ENCODE data around the gene TRIM23.
A peak's percentile ranks its signal among the peaks of the same experiment; 100 is the strongest.
"Not testable (repeated sequence)": the region's sequence is repeated elsewhere in the genome, so short reads cannot be mapped to it uniquely, and the experiment has no call there.

TRIM23 gene

DNA sequence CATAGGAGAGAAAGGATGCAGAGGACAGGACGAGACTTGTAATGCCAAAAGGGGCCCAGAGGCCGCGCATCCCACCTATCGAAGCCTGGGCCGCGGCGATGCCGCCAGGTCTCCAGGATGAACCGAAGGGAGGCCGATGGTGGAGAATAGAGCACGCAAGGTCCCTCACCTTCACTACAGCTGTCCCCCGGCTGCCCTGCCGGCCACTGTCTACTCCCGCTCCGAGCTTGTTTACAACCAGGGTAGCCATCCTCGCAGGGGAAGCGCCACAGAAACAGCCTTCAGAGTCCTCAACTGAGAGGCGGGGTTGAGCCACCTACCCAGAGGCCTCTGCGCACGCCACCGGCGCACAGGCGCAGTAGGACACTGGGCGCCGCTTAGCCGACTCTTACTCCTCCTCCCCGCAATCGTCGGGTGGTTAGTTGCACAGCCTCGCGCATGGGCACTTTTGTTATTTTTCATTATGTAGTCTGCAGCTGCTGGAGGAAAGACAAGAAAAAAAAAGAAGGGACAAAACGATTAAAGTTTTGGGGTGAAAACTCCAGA, at the start of gene TRIM23:
TRIM23 (minus strand) TSS at position 309 of the 546 bp plus-strand sequence; CDS start at position 250, 59 bp downstream.
- peak; percentile 91 for DNase-seq

DNA sequence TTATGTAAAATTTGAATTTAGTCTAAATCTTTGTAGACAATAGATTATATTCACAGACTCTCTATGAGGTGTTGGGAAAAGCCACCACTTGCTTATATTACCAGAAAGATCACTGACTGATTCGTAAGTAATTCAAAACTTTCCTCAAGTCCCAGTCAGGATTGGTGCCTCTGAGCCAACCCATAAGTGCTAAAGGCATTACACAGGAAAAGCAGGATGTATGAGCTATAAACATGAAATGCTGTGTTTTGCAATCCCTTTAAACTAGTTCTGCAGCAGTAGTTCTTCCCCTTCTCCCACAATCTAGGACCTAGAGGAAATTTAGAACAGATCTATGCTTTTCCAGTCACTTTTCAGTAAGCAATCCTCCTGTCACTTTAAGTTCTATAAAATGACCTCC, 48.7 kb upstream of the TRIM23 start:
- no peak for DNase-seq

DNA sequence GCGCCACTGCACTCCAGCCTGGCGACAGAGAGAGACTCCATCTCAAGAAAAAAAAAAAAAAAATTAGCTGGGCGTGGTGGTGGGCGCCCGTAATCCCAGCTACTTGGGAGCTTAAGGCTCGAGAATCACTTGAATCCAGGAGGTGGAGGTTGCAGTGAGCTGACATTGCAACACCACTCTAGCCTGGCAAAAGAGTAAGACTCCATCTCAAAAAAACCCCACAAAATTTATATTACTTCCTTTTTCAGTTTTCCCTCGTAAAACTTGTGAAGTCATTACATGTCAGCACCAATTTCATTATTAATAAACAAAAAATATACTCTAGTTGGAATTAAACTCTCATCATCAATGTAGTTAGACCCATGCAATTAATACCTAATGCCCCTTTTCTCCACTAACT, 44.6 kb upstream of the TRIM23 start:
- DNase-seq: no peak

DNA sequence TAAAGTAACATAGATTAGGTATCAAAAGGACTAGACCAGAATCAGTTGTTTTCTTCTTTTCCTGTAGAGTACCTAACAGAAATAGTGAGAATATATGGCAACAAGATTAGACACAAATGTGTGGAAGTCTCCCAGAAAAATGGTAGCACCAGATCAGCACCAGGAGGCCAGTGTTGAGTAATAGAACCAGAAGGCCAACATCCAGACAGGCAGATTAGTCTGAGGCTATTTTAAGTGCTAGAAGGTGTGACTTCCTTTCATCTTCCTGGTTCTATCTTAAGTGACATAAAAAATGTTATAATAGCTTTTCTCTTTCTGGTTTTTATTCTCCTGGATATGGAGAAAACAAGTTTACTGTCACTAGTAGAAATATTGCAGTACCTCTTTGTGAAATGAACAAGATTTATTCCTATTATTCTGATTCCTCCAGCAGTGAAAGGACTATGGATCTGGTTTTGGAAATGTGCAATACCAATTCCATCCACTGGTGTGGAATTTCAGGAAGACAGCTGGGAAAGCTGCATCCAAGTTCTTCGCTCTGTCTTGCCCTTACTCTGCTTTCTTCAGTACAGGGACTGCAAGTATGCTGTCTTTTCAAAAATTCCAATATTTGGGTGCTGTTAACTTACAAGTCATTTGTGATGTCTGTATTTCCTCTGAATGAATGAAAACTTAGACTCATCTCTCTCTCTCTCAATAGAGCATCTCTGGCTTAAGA, 39.8 kb upstream of the TRIM23 start:
- DNase-seq: no peak

DNA sequence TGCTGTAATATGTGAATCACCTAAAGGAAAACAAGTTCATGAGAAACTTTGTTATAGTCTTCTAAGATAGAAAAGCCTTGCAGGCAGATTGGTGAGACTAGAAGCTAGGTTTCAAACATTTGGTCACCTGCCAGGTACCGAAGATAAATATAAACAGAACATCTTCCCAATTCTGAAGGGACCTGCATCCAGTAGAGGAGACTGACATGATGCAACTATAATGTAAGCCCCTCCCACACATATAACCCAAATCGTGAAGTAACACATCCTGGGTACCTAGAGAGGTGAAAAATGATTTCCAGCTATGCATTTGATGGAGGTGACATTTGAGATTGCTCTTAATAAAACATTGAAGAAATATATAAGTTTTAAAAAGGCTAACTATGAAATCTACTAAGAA, 30.6 kb upstream of the TRIM23 start:
- no peak for DNase-seq

DNA sequence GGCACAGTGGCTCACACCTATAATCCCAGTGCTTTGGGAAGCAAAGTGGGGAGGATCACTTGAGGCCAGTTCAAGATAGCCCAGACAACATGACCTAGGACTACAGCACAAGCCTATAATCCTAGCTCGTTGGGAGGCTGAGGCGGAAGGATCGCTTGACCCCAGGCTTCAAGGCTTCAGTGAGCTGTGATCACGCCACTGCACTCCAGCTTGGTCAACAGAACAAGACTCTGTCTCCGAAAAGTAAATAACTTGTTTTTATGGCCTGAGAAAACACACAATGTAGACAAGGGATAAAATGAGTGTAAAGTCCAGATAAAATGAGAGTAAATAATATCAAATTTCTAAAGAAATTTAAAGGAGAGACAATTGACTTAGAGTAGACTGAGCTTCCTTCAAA, 27.0 kb upstream of the TRIM23 start:
- DNase-seq: no peak

DNA sequence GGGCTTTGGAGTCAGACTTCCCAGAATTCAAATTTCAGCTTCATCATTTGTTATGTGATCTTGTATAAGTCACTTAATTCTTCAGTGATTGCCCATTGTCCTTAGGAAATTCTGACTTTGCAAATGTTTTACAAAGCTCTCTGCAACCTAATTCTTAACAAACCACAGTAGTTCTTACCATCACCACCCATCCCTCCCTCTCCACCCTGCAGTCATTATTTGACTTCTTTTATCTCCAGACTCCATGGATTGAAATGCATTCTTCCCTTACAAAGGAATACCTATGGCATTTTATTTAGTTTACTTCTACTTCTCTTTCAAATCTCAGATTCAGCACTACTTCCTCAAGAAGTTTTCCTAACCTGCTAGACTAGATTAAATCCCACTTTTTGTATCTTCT, 23.8 kb upstream of the TRIM23 start:
- no peak for DNase-seq

DNA sequence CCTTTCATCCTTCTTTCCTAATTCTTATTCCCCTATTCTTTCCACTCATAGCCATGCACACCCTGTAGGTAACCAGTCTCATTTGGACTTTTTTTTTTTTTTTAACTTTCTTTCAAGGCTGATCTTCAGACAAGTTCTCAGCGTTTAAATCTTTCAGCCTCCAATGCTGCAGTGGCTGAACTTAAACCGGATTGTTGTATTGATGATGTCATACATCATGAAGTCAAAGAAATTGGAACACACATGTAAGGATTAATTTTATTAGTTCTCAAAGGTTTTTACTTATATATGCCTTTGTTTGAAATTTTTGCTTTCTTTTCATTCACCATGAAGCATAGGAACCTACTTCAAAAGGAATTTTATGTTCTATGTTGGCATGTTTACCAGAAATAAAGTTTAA, 22.8 kb upstream of the TRIM23 start:
- no peak for DNase-seq

DNA sequence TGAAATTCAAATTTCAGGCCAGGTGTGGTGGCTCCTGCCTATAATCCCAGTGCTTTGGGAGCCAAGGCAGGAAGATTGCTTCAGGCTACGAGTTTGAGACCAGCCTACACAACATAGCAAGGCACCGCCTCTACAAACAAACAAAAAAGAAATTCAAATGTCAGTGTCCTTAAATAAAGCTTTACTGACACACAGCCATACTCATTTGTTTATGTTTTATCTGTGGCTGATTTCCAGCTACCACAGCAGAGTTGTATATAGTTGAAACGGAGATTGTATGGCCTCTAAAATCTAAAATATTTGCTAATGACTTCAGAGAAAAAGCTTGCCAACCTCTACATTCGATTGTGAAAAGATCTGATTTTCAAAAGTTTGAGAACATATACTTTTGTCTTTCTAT, 16.1 kb upstream of the TRIM23 start:
- DNase-seq: no peak

DNA sequence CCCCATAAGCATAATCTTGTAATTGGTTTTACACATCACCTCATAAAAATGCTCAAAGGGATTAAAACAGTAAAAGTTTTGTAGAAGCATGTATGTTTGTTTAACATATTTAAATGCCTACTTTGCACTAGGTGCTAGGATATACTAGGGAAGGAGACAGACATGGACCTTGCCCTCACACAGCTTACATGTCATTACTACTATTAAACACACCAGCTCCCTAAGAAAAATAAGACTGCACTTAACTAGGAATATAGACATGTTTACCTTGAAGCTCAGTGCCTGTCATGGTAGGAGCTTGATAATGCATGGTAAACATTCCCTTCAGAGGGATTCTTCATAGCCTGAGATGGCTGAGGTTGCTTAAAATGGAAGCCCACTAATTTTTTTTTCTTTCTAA, 6.8 kb upstream of the TRIM23 start:
- no peak for DNase-seq

DNA sequence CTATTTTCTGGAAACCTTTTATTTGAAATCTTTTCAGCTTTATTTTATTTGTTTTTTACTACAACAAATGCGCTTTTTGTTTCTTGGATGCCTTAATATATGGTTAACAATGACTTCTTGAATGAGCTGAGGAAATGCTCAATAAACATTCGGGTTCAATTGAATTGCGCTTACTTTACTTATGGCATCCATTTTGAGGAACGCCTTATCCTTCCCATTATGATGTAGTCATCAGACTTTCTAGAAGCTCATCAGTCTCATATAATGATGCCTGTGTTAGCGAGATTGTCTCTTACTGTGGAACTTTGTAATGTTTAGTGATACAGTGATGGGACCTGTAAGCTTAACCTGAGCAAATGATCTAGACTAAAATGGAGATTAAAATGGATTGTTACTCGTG, 1.6 kb upstream of the TRIM23 start:
- DNase-seq: no peak

DNA sequence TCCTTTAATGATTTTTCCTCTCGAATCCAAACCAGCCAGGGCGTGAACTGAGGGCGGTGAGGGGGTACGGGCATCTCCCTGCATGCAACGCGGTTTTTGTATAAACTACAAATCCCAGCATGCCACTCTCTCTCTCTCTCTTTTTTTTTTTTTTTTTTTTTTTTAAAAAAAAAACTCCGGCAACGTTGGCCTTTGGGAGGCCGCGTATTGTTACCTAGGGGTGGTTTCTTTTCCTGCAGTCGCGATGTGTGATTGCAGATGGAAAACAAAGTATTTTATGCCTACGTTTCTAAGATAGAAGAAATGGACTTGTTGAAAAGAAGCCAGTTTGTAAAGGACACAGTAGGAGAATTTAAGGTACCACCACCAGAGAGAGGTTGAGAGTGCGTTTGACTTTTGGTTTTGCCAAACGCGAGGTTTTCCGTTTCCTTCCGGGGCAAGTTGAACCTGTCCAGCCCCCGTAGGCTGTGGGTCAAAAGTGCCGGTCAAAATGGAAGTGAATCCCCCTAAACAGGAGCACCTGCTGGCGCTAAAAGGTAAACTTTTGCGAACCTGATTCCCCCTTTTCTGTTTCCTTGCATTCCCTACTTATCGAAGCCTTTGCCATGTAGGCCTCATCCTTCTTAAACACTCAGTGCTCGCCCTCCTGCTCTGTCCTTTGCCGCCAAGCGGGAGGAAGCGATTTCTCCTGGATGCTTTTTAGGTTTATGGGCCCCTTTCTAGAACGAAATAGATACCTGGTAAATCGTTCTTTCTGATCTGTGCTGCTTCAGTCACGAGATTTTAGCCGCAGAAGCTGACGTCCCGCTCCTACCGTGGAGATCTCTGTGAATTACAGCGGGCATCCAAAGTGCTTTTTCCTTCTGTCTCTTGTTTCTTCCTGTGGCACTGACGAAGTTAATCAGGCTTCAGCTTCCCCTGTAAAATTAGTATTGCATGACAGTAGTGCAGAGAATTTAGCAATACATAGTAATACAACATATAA, 730 bp upstream of the TRIM23 start, which contains the start of the genes SHLD3 and TRAPPC13:
SHLD3 (plus strand) TSS at position 457 of the 985 bp plus-strand sequence. CDS start 4,561 bp downstream, outside the sequence.
TRAPPC13 (plus strand) TSS at position 457 of the 985 bp plus-strand sequence; CDS start at position 491, 34 bp downstream.
- peak; percentile 90 for DNase-seq

DNA sequence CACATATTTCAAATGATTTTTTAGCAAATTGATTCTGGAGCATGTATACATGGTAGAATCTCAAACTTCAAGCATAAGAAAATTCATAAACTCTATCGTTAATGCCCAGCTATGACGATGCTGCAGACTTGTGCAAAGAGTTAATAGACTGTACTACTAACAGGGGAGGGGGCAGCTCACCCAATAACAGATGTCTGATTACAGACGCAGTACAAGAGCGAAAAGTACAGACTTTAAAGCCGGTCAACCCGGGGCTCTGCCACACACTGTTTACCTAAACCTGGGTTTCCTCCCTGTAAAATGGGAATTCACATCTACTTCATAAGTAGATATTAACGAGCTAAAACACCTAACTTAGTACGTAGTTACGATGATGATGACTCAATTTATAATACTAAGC, 651 bp downstream of the TRIM23 start:
- DNase-seq: no peak

DNA sequence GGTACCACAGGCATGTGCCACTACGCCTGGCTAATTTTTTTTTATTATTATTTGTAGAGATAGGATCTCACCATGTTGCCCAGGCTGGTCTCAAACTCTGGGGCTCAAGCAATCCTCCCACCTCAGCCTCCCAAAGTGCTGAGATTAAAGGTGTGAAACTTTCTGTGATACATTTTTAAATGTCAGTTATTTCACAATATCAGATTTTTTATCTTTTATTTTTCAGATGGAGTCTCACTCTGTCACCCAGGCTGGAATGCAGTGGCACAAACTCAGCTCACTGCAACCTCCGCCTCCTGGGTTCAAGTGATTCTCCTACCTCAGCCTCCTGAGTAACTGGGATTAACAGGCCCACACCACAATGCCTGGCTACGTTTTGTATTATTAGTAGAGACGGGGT, 2.2 kb downstream of the TRIM23 start:
- not testable (repeated sequence) for DNase-seq

DNA sequence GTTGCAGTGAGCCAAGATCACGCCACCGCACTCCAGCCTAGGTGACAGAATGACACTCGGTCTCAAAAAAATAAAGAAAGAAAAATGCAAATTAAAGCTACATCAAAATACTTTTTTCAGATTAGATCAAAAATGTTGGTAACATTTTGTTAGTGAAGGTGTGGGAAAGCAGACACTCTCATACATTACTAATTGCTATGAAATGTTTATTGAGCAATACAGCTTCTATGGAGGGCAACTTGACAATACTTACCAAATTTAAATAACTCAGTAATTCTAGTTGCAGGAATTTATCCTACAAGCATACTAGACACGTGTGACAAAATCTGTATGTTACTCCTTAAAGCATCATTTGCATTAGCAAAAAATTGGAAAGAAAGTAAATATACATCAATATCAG, 4.1 kb downstream of the TRIM23 start:
- no peak for DNase-seq

DNA sequence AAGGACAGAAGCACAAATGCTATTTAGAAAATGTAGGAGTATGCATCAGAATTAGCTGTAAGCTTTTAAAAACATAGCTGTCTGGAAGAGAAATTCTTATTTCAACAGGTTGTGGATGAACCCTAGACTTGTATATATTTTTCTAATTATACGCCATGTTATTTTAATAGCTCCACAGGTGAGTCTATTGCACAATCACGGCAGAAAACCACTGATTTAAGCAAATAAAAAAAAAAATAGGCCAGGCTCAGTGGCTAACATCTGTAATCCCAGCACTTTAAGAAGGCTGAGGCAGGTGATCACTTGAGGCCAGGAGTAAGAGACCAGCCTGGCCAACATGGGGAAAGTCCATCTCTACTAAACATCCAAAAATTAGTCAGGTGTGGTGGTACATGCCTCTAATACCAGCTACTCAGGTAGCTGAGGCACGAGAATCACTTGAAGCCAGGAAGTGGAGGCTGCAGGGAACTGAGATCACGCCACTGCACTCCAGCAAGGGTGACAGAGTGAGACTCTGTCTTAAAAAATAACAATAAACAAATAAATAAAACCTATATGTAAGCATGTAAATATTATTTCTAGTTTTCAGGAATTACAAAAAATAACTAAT, 11.7 kb downstream of the TRIM23 start:
- DNase-seq: no peak

DNA sequence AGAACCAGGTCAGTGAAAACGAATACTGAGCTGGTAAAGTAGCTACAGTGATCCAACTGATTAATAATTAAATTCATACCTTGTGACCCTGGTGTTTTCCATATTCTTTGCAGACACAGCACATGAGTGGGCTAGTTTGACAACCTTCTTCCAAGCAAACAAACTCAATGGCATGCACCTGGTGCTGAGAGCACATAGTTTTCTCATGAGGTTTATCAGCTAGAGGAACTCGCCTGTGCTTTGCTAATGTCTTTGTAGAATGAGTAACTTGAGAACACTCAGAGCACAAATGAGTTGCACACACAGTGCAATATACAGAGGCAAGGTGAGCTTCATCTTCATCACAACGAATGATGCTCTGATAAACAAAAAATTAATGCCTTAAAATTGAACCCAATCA, 12.6 kb downstream of the TRIM23 start:
- DNase-seq: no peak

DNA sequence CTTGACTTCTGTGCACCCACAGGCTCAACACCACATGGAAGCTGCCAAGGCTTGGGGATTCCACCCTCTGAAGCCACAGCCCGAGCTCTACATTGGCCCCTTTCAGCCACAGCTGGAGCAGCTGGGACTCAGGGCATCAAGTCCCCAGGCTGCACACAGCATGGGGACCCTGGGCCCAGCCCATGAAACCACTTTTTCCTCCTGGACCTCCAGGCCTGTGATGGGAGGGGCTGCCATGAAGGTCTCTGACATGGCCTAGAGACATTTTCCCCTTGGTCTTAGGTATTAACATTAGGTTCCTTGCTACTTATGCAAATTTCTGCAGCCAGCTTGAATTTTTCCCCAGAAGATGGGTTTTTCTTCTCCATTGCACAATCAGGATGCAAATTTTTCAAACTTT, 22.4 kb downstream of the TRIM23 start:
- not testable (repeated sequence) for DNase-seq

DNA sequence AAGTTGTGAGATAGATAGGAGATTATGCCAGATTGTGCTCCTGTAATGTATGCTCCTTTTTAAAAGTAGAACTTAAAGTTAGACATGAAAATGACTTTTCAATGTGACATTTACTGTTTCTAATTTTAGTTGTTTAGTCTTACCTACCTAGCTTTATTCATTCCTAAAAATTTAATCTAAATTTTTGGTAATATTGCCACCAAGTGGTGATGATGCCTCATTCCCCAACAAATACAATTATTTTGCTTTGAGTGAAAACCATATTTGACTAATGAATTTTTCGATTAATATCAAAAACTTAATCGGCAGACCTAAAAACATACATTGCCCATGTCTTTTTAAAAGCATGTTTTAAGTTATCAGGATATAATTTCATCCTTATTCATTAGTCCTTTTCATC, 35.4 kb downstream of the TRIM23 start:
- DNase-seq: no peak

DNA sequence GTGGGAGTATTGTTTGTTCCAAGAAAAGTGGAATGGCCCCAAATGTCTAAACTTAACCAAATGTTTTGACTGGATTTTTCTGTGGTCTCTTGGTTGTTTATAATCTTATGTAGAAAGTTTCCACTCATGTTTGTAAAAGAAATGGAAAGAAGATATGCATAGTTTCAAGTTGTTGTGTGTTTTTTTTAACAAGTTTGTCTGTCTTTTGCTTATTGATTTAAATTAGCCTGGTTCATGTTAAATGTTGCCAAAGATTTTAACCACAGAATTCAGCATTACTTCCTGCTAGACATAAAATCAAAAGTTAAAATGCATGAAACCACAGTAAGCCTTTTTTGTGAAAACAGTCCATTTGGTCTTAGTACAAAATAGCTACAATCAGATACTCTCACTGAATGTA, 47.0 kb downstream of the TRIM23 start:
- no peak for DNase-seq

DNA sequence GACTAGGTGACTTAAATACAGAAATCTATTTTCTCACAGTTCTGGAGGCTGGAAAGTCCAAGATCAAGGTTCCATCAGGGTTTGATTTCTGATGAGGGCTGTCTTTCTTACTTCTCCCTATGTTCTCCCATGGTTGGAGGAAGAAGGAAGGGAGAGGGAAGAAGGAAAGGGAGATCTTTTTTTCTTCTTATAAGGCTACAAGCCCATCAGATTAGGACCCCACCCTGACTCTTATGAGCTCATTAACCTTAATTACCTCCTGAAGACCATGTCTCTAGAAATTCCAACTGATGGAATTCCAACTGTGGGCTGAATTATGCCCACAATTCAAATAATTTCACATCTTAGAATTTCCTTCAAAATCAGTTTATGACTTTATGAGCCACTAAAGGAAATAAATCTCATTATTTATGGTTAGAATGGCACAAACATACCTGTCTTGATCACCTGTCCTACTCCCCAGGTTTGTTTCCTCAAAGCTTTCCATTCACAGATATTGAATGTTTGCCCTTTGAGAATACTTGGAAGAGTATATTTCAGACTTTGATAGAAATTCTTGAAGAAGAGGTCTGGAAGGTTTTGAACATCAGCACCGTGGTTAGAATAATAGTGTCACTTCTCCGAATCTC, 53.4 kb downstream of the TRIM23 start:
- DNase-seq: no peak

DNA sequence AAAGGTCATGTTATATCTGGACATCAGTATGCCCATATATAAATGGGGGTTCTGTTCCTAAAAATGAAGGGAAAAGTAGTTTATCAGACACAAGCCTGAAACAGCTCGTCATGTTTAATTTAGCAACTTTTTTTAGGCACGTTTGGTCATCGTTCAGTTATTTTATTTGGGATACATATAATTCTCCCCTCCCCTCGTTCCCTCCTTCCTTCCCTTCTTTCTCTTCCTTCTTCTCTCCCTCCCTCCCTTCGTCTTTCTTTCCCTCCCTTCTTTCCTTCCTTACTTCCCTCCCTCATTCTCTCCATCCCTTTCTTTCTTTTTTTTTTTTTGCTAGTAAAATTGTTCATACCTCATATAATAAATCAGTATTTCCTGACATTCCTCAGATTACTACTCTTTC, 57.6 kb downstream of the TRIM23 start:
- no peak for DNase-seq

DNA sequence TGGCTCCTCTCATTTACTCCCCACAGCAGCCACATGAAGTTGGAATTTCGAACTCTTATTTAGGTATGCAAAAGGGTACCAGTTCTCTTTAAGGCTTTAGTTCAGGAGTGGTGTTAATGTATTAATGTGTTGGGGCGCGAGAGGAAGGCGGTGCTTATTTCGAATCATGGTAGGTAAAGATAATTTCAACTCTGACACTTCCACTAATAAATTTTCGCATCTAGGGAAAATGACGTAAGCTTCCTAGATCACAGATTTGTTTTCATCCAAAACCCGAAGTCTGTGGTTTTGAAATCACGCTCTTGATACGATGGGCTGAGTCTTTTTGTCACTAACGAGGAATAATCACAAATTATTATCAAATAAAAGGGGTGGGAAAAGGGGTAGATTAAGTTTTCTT, 60.4 kb downstream of the TRIM23 start:
- no peak for DNase-seq
